RWPE2 (cell line): ENCODE data around the gene P3H3.

Source experiments
- ATAC-seq: fragments of 200-7000 bp; cut with Tn5 transposase; 3 replicates; pipeline ENCODE4 v1.9.1; 2021; ENCODE audit warnings: low read depth
- DNase-seq: peaks from one replicate; pipeline ENCODE4 v3.0.0-alpha.2; 2020; ENCODE audit warnings: low spot score
- H3K27ac ChIP-seq: fragments of 450-650 bp; 2 replicates; pipeline ENCODE4 v1.5.1; 2017; ENCODE audit warnings: mild to moderate bottlenecking; ENCODE audit not compliant: poor library complexity, severe bottlenecking
- H3K27me3 ChIP-seq: fragments of 250-450 bp; sonication (Bioruptor Pico); 2 replicates; pipeline ENCODE4 v1.5.1; 2021; ENCODE audit warnings: mild to moderate bottlenecking, moderate library complexity; ENCODE audit not compliant: insufficient read depth, poor library complexity, severe bottlenecking
- H3K36me3 ChIP-seq: fragments of 250-450 bp; sonication (Bioruptor Pico); 2 replicates; pipeline ENCODE4 v1.5.1; 2020; ENCODE audit warnings: low read depth, mild to moderate bottlenecking, moderate library complexity
- H3K4me1 ChIP-seq: fragments of 250-450 bp; sonication (Bioruptor Pico); 2 replicates; pipeline ENCODE4 v1.5.1; 2021; ENCODE audit warnings: mild to moderate bottlenecking, moderate library complexity; ENCODE audit not compliant: insufficient read depth, poor library complexity, severe bottlenecking
- H3K4me3 ChIP-seq: fragments of 250-450 bp; sonication (Bioruptor Pico); 2 replicates; pipeline ENCODE4 v1.5.1; 2021; ENCODE audit warnings: mild to moderate bottlenecking, moderate library complexity; ENCODE audit not compliant: severe bottlenecking
- H3K9me3 ChIP-seq: fragments of 250-450 bp; sonication (Bioruptor Pico); 2 replicates; pipeline ENCODE4 v1.5.1; 2021; ENCODE audit warnings: mild to moderate bottlenecking, moderate library complexity; ENCODE audit not compliant: severe bottlenecking
- CTCF ChIP-seq: fragments of 450-650 bp; IDR thresholded peaks from one replicate; pipeline ENCODE4 v1.5.1; 2017; ENCODE audit warnings: mild to moderate bottlenecking, moderate library complexity; ENCODE audit not compliant: poor library complexity, severe bottlenecking

P3H3 gene

GRCh38 chr12:6786416-6787094 is 41.7 kb upstream of the P3H3 start:
- no peak overlapping the region for H3K27ac ChIP-seq
- H3K4me3 ChIP-seq: no peak overlapping the region
- H3K36me3 ChIP-seq: no peaks in the 10 kb centered on the region
- DNase-seq (no peak), ATAC-seq (no peak)
- TF ChIP-seq CTCF: no peak
- H3K27me3 ChIP-seq: no peaks in the 10 kb centered on the region
- no peaks in the 10 kb centered on the region for H3K9me3 ChIP-seq
- H3K4me1 ChIP-seq: no peaks in the 10 kb centered on the region

- no peaks in the 10 kb centered on the region for H3K27me3 ChIP-seq
- TF ChIP-seq CTCF: no peak
- no peaks in the 10 kb centered on the region for H3K36me3 ChIP-seq
- H3K4me3 ChIP-seq: no peak overlapping the region
- DNase-seq: no peak
- no peak overlapping the region for H3K27ac ChIP-seq
- H3K9me3 ChIP-seq: no peaks in the 10 kb centered on the region
- H3K4me1 ChIP-seq: no peaks in the 10 kb centered on the region
- ATAC-seq: no peak
These were observed 40.9 kb upstream of the P3H3 start for GRCh38 chr12:6787309-6787708.

GRCh38 chr12:6788972-6789924 is 39.0 kb upstream of the P3H3 start, which contains the start of gene CD4:
Gene CD4, plus strand, starts transcription at chr12:6789528. Its CDS starts 10,611 bp downstream, at chr12:6800139.
- no peak within 1 kb of the TSS for H3K27ac ChIP-seq
- no peaks in the 10 kb centered on the region for H3K27me3 ChIP-seq
- DNase-seq (no peak), ATAC-seq (no peak)
- H3K4me1 ChIP-seq: no peaks in the 10 kb centered on the region
- no peaks in the 10 kb centered on the region for H3K36me3 ChIP-seq
- no peak for TF ChIP-seq CTCF
- no peaks in the 10 kb centered on the region for H3K9me3 ChIP-seq
- no peak within 1 kb of the TSS for H3K4me3 ChIP-seq

GRCh38 chr12:6790496-6791150 is 37.6 kb upstream of the P3H3 start:
- TF ChIP-seq CTCF: no peak
- no peaks in the 10 kb centered on the region for H3K4me1 ChIP-seq
- DNase-seq (no peak), ATAC-seq (no peak)
- no peaks in the 10 kb centered on the region for H3K36me3 ChIP-seq
- no peaks in the 10 kb centered on the region for H3K27me3 ChIP-seq
- no peak overlapping the region for H3K27ac ChIP-seq
- H3K4me3 ChIP-seq: no peak overlapping the region
- no peaks in the 10 kb centered on the region for H3K9me3 ChIP-seq
